Measurements from ENCODE around the gene ORMDL3.
"Not testable (repeated sequence)": the region's sequence is repeated elsewhere in the genome, so short reads cannot be mapped to it uniquely, and the experiment has no call there.

DNA sequence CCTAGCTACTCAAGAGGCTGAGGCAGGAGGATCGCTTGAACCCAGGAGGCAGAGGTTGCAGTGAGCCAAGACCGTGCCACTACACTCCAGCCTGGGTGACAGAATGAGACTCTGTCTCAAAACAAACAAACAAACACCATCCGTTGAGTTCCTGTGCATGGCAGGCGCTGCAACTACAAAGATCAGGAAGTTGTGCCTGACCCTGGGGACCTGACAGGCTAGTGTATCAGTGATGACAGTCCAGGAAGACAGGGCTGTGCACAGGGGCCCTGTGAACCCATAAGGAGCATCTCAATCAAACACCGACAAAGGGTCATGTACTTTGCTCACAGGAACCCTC lies 21.1 kb upstream of the ORMDL3 start:
- TF ChIP-seq, protein P1, sequence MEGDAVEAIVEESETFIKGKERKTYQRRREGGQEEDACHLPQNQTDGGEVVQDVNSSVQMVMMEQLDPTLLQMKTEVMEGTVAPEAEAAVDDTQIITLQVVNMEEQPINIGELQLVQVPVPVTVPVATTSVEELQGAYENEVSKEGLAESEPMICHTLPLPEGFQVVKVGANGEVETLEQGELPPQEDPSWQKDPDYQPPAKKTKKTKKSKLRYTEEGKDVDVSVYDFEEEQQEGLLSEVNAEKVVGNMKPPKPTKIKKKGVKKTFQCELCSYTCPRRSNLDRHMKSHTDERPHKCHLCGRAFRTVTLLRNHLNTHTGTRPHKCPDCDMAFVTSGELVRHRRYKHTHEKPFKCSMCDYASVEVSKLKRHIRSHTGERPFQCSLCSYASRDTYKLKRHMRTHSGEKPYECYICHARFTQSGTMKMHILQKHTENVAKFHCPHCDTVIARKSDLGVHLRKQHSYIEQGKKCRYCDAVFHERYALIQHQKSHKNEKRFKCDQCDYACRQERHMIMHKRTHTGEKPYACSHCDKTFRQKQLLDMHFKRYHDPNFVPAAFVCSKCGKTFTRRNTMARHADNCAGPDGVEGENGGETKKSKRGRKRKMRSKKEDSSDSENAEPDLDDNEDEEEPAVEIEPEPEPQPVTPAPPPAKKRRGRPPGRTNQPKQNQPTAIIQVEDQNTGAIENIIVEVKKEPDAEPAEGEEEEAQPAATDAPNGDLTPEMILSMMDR (IDR thresholded peaks at IDR 0.05) = not testable (repeated sequence)
- TF ChIP-seq CBFB (CRISPR knock-in tag; IDR thresholded peaks at IDR 0.05; ENCODE audit: low read depth); HMGA2 (CRISPR knock-in tag; IDR thresholded peaks at IDR 0.05); ZNF121 (CRISPR knock-in tag; IDR thresholded peaks at IDR 0.05); GABPB1 (CRISPR knock-in tag; IDR thresholded peaks at IDR 0.05); TEAD1 (CRISPR knock-in tag; IDR thresholded peaks at IDR 0.05); NR2C2 (CRISPR knock-in tag; IDR thresholded peaks at IDR 0.05); CREB1 (CRISPR knock-in tag; IDR thresholded peaks at IDR 0.05); ZNF317 (CRISPR knock-in tag; IDR thresholded peaks at IDR 0.05; ENCODE audit: borderline replicate concordance, low read depth); RORB (CRISPR knock-in tag; IDR thresholded peaks at IDR 0.05): not testable (repeated sequence)
- TF ChIP-seq, protein P2, sequence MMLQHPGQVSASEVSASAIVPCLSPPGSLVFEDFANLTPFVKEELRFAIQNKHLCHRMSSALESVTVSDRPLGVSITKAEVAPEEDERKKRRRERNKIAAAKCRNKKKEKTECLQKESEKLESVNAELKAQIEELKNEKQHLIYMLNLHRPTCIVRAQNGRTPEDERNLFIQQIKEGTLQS (CRISPR knock-in tag; conservative IDR thresholded peaks at IDR 0.05) = not testable (repeated sequence)
- TF ChIP-seq, protein P3, sequence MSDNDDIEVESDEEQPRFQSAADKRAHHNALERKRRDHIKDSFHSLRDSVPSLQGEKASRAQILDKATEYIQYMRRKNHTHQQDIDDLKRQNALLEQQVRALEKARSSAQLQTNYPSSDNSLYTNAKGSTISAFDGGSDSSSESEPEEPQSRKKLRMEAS (CRISPR knock-in tag; IDR thresholded peaks at IDR 0.05) = not testable (repeated sequence)

Data from WTC11 (cell line).